Endothelial cell of umbilical vein (primary cell): ENCODE results near the gene FAM83E. TPM values are rescaled to one million over a fixed set of nuclear protein-coding genes. Genes with fewer than 3 reads are reported as not detected.

ENCODE experiments used
- BruUV-seq: library from RNA; stranded (reverse); fragments of 400-500 nt; replicated peaks from 2 replicates; lab custom pipeline; 2021; lab: Mats Ljungman, UMichigan
- CTCF ChIA-PET: fragments of 300-600, 350-600 bp; sonication (Branson Sonifier 250); formaldehyde crosslinking; loops from one replicate; lab custom pipeline; 2021; ENCODE audit warnings: antibody characterized with exemption, inconsistent platforms; lab: Charles Lee
- POLR2A ChIA-PET: fragments of 300-600, 350-600 bp; sonication (Branson Sonifier 250); formaldehyde crosslinking; loops from one replicate; lab custom pipeline; 2021; ENCODE audit warnings: antibody characterized with exemption, inconsistent platforms; lab: Charles Lee
- DNase-seq: peaks from one replicate; pipeline ENCODE4 v3.0.0-alpha.2; 2011; ENCODE audit warnings: low read depth, low spot score
- FAIRE-seq: peaks from 2 replicates; lab custom pipeline; 2011; peaks lifted over from hg19 to GRCh38; lab: Jason Lieb, UNC
- H2AFZ ChIP-seq: 2 replicates; pipeline ENCODE4 v1.6.0; 2012; ENCODE audit warnings: low read depth, low read length, control low read depth, inconsistent platforms
- H3K27ac ChIP-seq: 2 replicates; pipeline ENCODE4 v1.5.1; 2011; ENCODE audit warnings: low read depth, mild to moderate bottlenecking, control low read depth, low read length, moderate library complexity; ENCODE audit not compliant: insufficient read depth
- H3K27me3 ChIP-seq, 2 experiments: 2 replicates each; pipeline versions ENCODE4 v1.6.0 to v1.6.1; 2011; ENCODE audit warnings: low read length in 2 of 2, mixed read lengths in 1 of 2; ENCODE audit not compliant: control insufficient read depth in 2 of 2, insufficient read depth in 2 of 2
- H3K36me3 ChIP-seq, 2 experiments: 2 replicates in 1 of 2; 3 replicates in 1 of 2; pipeline ENCODE4 v1.5.1; 2011; ENCODE audit warnings: low read length in 2 of 2, mild to moderate bottlenecking in 1 of 2, moderate library complexity in 1 of 2; ENCODE audit not compliant: control insufficient read depth in 2 of 2, insufficient read depth in 2 of 2; ENCODE audit errors: extremely low read depth in 1 of 2
- H3K4me1 ChIP-seq: 3 replicates; pipeline ENCODE4 v1.5.1; 2011; ENCODE audit warnings: mild to moderate bottlenecking, low read length; ENCODE audit not compliant: control insufficient read depth, insufficient read depth; ENCODE audit errors: extremely low read depth
- H3K4me2 ChIP-seq: 2 replicates; pipeline ENCODE4 v1.6.1; 2011; ENCODE audit warnings: low read length, control low read depth, mixed read lengths; ENCODE audit not compliant: insufficient read depth
- H3K4me3 ChIP-seq, 3 experiments: fragments of 200-600 bp in 1 of 3; sonication (generic), shearing (Covaris generic) in 1 of 3; replicated peaks in 1 of 3; 2 replicates each; pipeline ENCODE4 v1.5.1; 2011 to 2016; ENCODE audit warnings: control low read depth in 3 of 3, low read length in 3 of 3, mild to moderate bottlenecking in 2 of 3, inconsistent platforms in 1 of 3, low read depth in 1 of 3, moderate library complexity in 1 of 3; ENCODE audit not compliant: insufficient read depth in 1 of 3
- H3K79me2 ChIP-seq: 2 replicates; pipeline ENCODE4 v1.6.0; 2012; ENCODE audit warnings: low read length, inconsistent platforms; ENCODE audit not compliant: control insufficient read depth, insufficient read depth
- H3K9ac ChIP-seq: replicated peaks from 2 replicates; pipeline ENCODE3; 2011; ENCODE audit warnings: low read length, control low read depth; ENCODE audit not compliant: insufficient read depth; ENCODE audit errors: extremely low read depth
- H3K9me1 ChIP-seq: replicated peaks from 3 replicates; pipeline ENCODE4 v1.6.0; 2011; ENCODE audit warnings: mild to moderate bottlenecking, low read length; ENCODE audit not compliant: control insufficient read depth, insufficient read depth; ENCODE audit errors: extremely low read depth
- H3K9me3 ChIP-seq: replicated peaks from 2 replicates; pipeline ENCODE4 v1.5.1; 2012; ENCODE audit warnings: low read length, inconsistent platforms; ENCODE audit not compliant: control insufficient read depth, insufficient read depth
- H4K20me1 ChIP-seq: replicated peaks from 2 replicates; pipeline ENCODE3; 2011; ENCODE audit warnings: mild to moderate bottlenecking, low read length; ENCODE audit not compliant: control insufficient read depth, insufficient read depth; ENCODE audit errors: extremely low read depth
- FOS ChIP-seq: IDR thresholded peaks from 2 replicates; pipeline ENCODE4 v1.6.1; 2011; ENCODE audit warnings: mild to moderate bottlenecking, low read length, moderate library complexity, borderline replicate concordance; ENCODE audit not compliant: insufficient read depth
- GATA2 ChIP-seq: IDR thresholded peaks from 2 replicates; pipeline ENCODE4 v1.7.0; 2011; ENCODE audit warnings: low read depth, mild to moderate bottlenecking, moderate library complexity, mixed read lengths, low read length; ENCODE audit not compliant: insufficient read length, insufficient read depth
- JUN ChIP-seq: IDR thresholded peaks from 2 replicates; pipeline ENCODE4 v1.6.1; 2011; ENCODE audit warnings: borderline replicate concordance, low read depth; ENCODE audit not compliant: insufficient read length, insufficient read depth
- MYC ChIP-seq: IDR thresholded peaks from one replicate; pipeline ENCODE4 v1.6.1; 2011; ENCODE audit warnings: mild to moderate bottlenecking, low read depth, low read length
- dilution Hi-C: fragments of 300-500 bp; cut with MboI; formaldehyde crosslinking; loops from one replicate; pipeline ENCODE4 v1.15.0; 2019; ENCODE audit warnings: low sequenced_read_pairs; ENCODE audit not compliant: extremely low pct_ligation_motif_present
- intact Hi-C: fragments of 100-400 bp; cut with micrococcal nuclease; formaldehyde crosslinking; loops from one replicate; pipeline ENCODE4 v1.10.0; 2022
- polyA plus RNA-seq, 4 experiments: library from polyadenylated mRNA; depleted of rRNA in 3 of 4; stranded (reverse) in 3 of 4; unstranded in 1 of 4; fragments of >200 nt; gene quantifications; 2 replicates each; pipeline versions ENCODE4 v1.2.1 to v1.2.3, GENCODE V29; 2011 to 2012; ENCODE audit warnings: missing spikeins in 1 of 4
- total RNA-seq: library from RNA; stranded (reverse); gene quantifications from 2 replicates; pipeline ENCODE4 v1.2.3, GENCODE V29; 2021
- TF ChIP-seq, protein P1 (sequence below), 2 donors: IDR thresholded peaks; 1 replicate in 1 of 2; 2 replicates in 1 of 2; pipeline ENCODE4 v1.5.1; 2011; ENCODE audit warnings: low read length in 2 of 2, mild to moderate bottlenecking in 2 of 2, moderate library complexity in 2 of 2, control low read depth in 1 of 2, inconsistent platforms in 1 of 2, low read depth in 1 of 2; ENCODE audit not compliant: insufficient read depth in 1 of 2; ENCODE audit errors: extremely low read depth in 1 of 2

FAM83E gene
- total and polyA plus RNA-seq, 2 donors (not counting 3 experiments of a cell fraction or from before 2014, with no cell fraction given), result 0.04 to 1.7 TPM

DNA sequence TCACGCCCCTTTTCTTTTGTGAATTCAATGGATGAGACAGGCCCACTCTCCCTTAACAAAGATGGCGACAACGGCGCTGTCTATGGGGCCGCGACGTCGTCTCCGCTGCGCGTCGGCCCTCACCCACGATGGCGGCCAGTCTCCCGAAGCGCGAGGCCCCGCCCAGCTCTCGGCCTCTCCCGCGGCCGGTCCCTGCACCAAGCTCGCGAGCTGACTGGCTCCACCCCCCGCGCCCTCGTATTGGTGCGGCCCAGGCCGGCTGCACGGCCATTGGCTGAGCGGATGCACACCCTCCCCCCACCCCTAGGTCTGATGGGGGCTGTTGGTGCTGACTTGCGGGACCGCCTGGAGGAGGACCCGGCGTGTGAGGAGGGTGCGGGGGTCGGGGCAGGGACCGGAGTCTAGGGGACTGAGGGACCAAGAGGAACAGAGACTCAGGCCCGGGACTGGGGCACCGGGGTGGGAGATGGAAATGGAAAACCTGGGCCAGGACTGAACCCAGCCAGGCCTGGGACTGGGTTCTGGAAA is 9.3 kb upstream of the FAM83E start:
- peak overlapping the region; percentile 80 for H3K9ac ChIP-seq
- H3K36me3 ChIP-seq, result peaks cover 0 to 2% of the 10 kb centered on the region in 2 experiments
- no peaks in the 10 kb centered on the region for H4K20me1 ChIP-seq
- FAIRE-seq, result peak; percentile 100
- H3K9me1 ChIP-seq, result no peaks in the 10 kb centered on the region
- DNase-seq, result peak; percentile 99
- H3K27ac ChIP-seq, result peak overlapping the region; percentile 65
- peaks cover 4% of the 10 kb centered on the region for H3K79me2 ChIP-seq
- ChIA-PET CTCF (interaction anchor here (0.9 kb wide), 1 partner anchor 9 kb away, joined by 4 read pairs; no protein-coding TSS in a partner anchor), POLR2A (interaction anchor here (0.7 kb wide), 1 partner anchor 128 kb away, joined by 3 read pairs; no protein-coding TSS in a partner anchor)
- peaks cover 14% of the 10 kb centered on the region for H3K4me1 ChIP-seq
- intact Hi-C loops, result no loop called here
- dilution Hi-C loops, result no loop called here
- BruUV-seq, result no TSS peak
- H3K27me3 ChIP-seq, result no peaks in the 10 kb centered on the region
- TF ChIP-seq JUN (no peak), FOS (no peak), GATA2 (no peak), MYC (no peak)
- TF ChIP-seq, protein P1, sequence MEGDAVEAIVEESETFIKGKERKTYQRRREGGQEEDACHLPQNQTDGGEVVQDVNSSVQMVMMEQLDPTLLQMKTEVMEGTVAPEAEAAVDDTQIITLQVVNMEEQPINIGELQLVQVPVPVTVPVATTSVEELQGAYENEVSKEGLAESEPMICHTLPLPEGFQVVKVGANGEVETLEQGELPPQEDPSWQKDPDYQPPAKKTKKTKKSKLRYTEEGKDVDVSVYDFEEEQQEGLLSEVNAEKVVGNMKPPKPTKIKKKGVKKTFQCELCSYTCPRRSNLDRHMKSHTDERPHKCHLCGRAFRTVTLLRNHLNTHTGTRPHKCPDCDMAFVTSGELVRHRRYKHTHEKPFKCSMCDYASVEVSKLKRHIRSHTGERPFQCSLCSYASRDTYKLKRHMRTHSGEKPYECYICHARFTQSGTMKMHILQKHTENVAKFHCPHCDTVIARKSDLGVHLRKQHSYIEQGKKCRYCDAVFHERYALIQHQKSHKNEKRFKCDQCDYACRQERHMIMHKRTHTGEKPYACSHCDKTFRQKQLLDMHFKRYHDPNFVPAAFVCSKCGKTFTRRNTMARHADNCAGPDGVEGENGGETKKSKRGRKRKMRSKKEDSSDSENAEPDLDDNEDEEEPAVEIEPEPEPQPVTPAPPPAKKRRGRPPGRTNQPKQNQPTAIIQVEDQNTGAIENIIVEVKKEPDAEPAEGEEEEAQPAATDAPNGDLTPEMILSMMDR (IDR thresholded peaks at IDR 0.05; ENCODE audit: extremely low read depth in 1 of 2, insufficient read depth in 1 of 2, low read depth in 1 of 2, low read length in 2 of 2), result no peak
- H2AFZ ChIP-seq, result peak overlapping the region; percentile 84
- peak overlapping the region; percentile 84 for H3K4me2 ChIP-seq
- H3K9me3 ChIP-seq, result no peaks in the 10 kb centered on the region
- H3K4me3 ChIP-seq, result peak overlapping the region in 2 of 3 experiments; percentile 52 to 53
